Large intestine (tissue), 3 donors: ENCODE results near the gene UQCC3. TPM values are rescaled to one million over a fixed set of nuclear protein-coding genes. Genes with fewer than 3 reads are reported as not detected.
"Not testable (repeated sequence)": the region's sequence is repeated elsewhere in the genome, so short reads cannot be mapped to it uniquely, and the experiment has no call there.

Source experiments
- DNase-seq, 2 donors: peaks; one replicate each; pipeline versions ENCODE4 v3.0.0 to v3.0.0-alpha.2; 2013
- H3K27ac ChIP-seq: one replicate; pipeline ENCODE4 v1.5.1; 2013; ENCODE audit warnings: low read length
- H3K27me3 ChIP-seq: 2 replicates; pipeline ENCODE4 v1.6.1; 2013; ENCODE audit warnings: low read length; ENCODE audit not compliant: control insufficient read depth, insufficient read depth
- H3K36me3 ChIP-seq: 2 replicates; pipeline ENCODE4 v1.6.1; 2013; ENCODE audit warnings: low read length; ENCODE audit not compliant: control insufficient read depth, insufficient read depth
- H3K4me1 ChIP-seq: one replicate; pipeline ENCODE4 v1.6.1; 2013; ENCODE audit warnings: low read length; ENCODE audit not compliant: control insufficient read depth, insufficient read depth
- H3K4me3 ChIP-seq: one replicate; pipeline ENCODE4 v1.5.1; 2013; ENCODE audit warnings: low read length
- H3K9me3 ChIP-seq: one replicate; pipeline ENCODE4 v1.6.1; 2013; ENCODE audit warnings: mild to moderate bottlenecking, low read depth, low read length, moderate library complexity; ENCODE audit not compliant: control insufficient read depth
- WGBS: methylation state at CpG from one replicate; pipeline ENCODE4 v1.1.5; 2013; ENCODE audit warnings: low lambda C conversion rate; ENCODE audit not compliant: insufficient coverage; 5-methylcytosine and 5-hydroxymethylcytosine counted together
- polyA plus RNA-seq: library from polyadenylated mRNA; unstranded; fragments of 120-200 nt; gene quantifications from one replicate; pipeline ENCODE4 v1.2.1, GENCODE V29; 2013

UQCC3 gene
- polyA plus RNA-seq, 1 donor: 10.4 TPM

DNA sequence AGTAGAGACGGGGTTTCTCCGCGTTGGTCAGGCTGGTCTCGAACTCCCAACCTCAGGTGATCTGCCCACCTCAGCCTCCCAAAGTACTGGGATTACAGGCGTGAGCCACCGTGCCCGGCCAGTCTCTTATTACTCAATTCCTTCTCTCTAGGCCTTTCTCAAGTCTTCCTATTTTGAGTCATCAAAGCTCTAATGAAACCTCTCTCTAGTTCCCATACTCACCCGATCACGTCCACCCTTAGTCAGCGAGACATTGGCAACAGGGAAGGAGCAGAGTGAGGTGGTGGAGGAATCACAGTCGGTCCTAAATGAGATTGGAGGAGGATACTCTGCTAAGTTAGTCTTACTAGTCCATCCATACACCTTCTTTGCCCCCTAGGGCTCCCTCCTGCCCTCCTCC, 30.8 kb downstream of the UQCC3 start:
- Histone ChIP-seq H3K36me3 (peaks cover 11% of the 10 kb centered on the region), H3K27ac (no peak overlapping the region), H3K4me3 (no peak overlapping the region), H3K27me3 (no peaks in the 10 kb centered on the region), H3K9me3 (no peaks in the 10 kb centered on the region), H3K4me1 (peaks cover 19% of the 10 kb centered on the region)
- WGBS: no CpG with 5 or more reads among the region's 11 CpGs
- no peak for DNase-seq

DNA sequence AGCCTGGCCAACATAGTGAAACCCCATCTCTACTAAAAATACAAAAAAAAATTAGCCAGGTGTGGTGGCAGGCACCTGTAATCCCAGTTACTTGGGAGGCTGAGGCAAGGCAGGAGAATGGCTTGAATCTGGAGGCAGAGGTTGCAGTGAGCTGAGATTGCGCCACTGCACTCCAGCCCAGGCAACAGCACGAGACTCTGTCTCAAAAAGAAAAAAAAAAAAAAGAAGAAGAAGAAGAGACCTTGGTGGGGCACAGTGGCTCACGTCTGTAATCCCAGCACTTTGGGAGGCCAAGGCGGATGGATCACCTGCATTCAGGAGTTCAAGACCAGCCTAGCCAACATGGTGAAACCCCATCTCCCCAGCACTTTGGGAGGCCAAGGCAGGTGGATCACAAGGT, 32.4 kb downstream of the UQCC3 start:
- peaks cover 13% of the 10 kb centered on the region for H3K36me3 ChIP-seq
- H3K9me3 ChIP-seq, DNase-seq, H3K27me3 ChIP-seq, H3K27ac ChIP-seq, H3K4me3 ChIP-seq: not testable (repeated sequence)
- WGBS: no CpG with 5 or more reads among the region's 4 CpGs
- peaks cover 35% of the 10 kb centered on the region for H3K4me1 ChIP-seq

DNA sequence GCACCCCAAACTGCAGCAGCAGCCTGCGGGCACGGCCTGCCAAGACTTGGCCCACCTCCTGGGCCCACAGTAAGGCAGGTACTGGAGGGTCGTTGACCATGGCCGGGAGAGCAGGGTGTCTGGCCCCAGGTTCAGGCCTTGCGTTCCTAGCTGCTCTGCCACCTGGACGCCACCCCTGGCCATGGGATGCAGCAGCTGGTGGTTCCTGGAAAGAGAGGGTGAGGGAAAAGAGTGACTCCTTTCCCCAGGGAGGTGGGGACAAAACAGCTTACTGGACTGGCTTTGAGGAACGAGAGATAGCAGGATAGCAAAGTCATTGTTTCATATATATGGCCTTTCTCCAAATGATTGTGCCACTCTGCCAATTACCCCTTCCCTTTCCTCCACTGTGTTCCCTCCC, 33.9 kb downstream of the UQCC3 start:
- Histone ChIP-seq H3K4me1 (peaks cover 42% of the 10 kb centered on the region), H3K27me3 (no peaks in the 10 kb centered on the region), H3K4me3 (peak overlapping the region; percentile 90), H3K27ac (peak overlapping the region; percentile 81), H3K9me3 (no peaks in the 10 kb centered on the region), H3K36me3 (peaks cover 17% of the 10 kb centered on the region)
- WGBS: no CpG with 5 or more reads among the region's 7 CpGs
- DNase-seq: peak in 1 of 2 donors; percentile 37

DNA sequence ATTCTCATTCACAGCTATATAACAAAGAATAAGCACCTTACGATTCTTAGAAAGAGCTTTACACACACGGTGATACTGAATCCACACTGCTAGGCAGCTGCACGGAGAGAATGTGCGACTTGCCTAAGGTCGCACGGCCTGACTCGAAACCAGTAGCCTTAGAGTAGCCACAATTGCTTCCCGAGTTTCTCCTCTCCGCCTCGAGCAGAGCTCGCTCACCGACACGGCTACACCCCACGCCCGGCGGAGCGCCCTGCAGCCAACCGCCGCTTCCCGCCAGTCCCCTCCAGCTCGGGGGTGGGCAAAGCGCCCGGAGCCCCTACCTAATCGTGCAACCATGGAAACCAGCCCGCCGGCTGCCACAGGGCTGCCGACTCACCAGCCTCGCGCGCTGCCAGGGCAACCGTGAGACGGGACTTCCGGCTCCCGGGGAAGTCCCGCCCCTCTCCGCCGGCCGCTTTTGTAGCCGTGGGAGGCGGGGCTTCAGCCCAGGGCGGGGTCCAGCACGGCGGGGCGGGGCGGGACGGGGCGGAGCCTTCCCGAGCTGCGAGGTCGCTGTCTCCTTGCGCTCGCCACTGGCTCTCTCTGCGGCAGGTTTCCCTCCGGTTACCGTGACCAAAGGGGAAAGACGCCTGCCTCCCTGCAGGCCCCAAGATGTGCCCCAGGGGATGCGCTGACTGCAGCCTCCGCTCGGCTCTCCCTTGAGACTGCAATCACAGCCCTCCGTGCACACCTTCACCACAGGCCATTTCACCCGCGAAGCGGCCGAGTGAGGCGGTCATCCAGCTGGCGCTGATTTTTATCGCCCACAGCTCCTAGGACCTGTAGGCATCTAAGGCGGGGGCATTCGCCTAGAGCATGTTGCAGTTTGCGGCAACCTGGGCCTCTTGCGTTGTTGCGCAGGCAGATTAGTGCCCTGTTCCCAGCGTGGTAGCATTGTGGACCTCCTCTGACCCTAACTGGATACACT, 34.7 kb downstream of the UQCC3 start:
- Histone ChIP-seq H3K4me1 (peaks cover 44% of the 10 kb centered on the region), H3K27me3 (no peaks in the 10 kb centered on the region), H3K36me3 (peaks cover 20% of the 10 kb centered on the region)

DNA sequence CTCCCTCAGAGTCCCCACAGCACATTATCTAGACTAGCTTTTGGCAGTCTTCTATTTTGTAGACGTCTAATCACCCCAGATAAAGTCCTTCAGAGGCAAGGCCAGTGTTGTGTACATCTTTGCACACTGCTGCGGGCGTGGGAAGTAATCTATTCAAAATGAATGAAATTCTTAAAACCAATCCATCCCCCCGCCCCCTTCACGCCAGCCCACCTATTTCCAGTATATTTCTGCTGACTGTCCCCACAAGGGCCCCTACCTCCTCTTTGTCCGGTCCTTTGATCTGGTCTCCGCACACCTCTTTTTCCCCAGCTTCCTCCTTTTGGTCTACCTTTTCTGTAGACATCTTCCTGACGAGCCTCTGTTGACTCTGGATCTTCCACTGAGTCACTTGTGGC, 35.4 kb downstream of the UQCC3 start:
- Histone ChIP-seq H3K27me3 (no peaks in the 10 kb centered on the region), H3K4me3 (peak overlapping the region; percentile 55), H3K27ac (peak overlapping the region; percentile 74), H3K9me3 (no peaks in the 10 kb centered on the region), H3K4me1 (peaks cover 49% of the 10 kb centered on the region), H3K36me3 (peaks cover 20% of the 10 kb centered on the region)
- WGBS: no CpG with 5 or more reads among the region's 8 CpGs
- DNase-seq: no peak

More for the DNA sequence above, 34.7 kb downstream of the UQCC3 start:
- peak overlapping the region; percentile 90 for H3K4me3 ChIP-seq
- no peaks in the 10 kb centered on the region for H3K9me3 ChIP-seq
- H3K27ac ChIP-seq: peak overlapping the region; percentile 81
- peak; percentile 90 to 92 for DNase-seq
- WGBS: 0% methylated on average over 2 of the region's 73 CpGs

DNA sequence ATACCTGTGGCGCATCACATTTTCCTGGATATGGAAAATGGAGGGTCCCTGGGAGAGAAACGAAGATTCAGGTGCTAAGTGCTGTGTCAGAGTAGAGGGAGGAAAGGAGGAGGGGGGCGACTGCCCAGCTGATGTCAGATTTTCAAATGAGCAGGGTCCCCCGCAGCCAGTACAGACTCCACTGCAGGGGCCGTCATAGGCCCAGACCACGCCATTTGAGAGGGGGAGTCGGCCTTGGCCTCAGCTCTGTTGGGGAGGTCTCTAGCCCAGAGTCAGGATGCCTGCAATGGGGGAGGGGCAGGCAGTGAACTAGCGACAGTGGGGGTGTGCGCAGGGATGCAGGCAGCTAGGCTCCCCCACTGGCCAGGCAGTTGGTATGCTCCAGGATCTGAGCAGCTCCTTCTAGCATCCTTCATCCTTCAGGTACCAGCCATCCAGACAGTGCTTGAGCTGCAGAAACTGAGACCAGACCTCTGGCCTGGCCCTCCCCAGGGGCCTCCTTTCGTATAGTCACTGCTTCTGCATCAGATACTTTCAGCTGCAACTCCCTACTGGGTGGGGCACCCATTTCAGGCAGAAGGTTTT, 35.9 kb downstream of the UQCC3 start, which contains the start of the genes BSCL2 and GNG3:
Gene BSCL2, minus strand, starts transcription at position 148 of the 585 bp plus-strand sequence. CDS start 229 bp downstream, outside the sequence.
Gene GNG3, plus strand, starts transcription at position 400 of the 585 bp plus-strand sequence. CDS start 620 bp downstream, outside the sequence.
- no CpG with 5 or more reads among the region's 10 CpGs for WGBS
- Histone ChIP-seq H3K4me1 (peaks cover 54% of the 10 kb centered on the region), H3K27ac (peak within 1 kb of the TSS; percentile 85), H3K4me3 (peak within 1 kb of the TSS; percentile 55), H3K27me3 (no peaks in the 10 kb centered on the region), H3K36me3 (peaks cover 22% of the 10 kb centered on the region), H3K9me3 (no peaks in the 10 kb centered on the region)
- DNase-seq: peak in 1 of 2 donors; percentile 45

DNA sequence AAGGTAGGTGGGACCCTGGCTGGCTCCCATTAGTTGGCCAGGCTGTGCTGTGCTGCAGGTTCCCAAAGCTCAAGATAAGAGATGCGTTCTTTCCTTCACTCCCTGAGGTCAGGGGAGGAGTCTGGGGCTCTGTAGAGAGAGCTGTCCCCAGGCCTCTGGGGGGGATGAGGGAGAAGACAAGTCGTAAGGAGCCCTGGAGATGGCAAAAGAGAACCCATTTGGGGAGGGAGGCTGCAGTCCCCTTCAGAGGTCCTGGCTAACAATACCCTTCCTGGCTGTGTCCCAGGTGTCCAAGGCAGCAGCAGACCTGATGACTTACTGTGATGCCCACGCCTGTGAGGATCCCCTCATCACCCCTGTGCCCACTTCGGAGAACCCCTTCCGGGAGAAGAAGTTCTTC, 36.9 kb downstream of the UQCC3 start:
- Histone ChIP-seq H3K4me3 (peak overlapping the region; percentile 69), H3K36me3 (peaks cover 25% of the 10 kb centered on the region), H3K9me3 (no peaks in the 10 kb centered on the region), H3K27ac (peak overlapping the region; percentile 85), H3K27me3 (no peaks in the 10 kb centered on the region), H3K4me1 (peaks cover 62% of the 10 kb centered on the region)
- no peak for DNase-seq
- no CpG with 5 or more reads among the region's 5 CpGs for WGBS

DNA sequence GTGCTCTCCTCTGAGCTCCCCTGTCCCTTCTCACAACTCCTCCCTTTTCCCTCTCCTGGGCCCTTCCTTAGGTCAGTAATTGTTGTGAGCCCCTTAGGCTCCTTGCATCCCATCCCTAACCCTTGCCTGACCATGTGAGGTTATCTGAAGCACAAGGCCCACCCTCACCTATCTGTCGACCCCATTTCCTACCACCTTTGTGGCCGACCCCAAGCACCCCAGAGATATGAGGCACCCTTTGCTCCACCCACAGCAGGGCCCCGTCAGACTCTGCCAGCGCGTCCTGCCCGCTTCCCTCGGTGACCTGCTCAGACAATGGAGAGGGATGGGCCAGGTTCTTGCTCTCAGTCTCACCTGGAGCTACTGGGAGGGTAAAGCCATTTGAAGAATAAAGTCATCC, 37.3 kb downstream of the UQCC3 start:
- H3K27ac ChIP-seq: peak overlapping the region; percentile 85
- peak overlapping the region; percentile 69 for H3K4me3 ChIP-seq
- no peak for DNase-seq
- H3K27me3 ChIP-seq: no peaks in the 10 kb centered on the region
- H3K9me3 ChIP-seq: no peaks in the 10 kb centered on the region
- WGBS: no CpG with 5 or more reads among the region's 7 CpGs
- peaks cover 25% of the 10 kb centered on the region for H3K36me3 ChIP-seq
- H3K4me1 ChIP-seq: peaks cover 66% of the 10 kb centered on the region

DNA sequence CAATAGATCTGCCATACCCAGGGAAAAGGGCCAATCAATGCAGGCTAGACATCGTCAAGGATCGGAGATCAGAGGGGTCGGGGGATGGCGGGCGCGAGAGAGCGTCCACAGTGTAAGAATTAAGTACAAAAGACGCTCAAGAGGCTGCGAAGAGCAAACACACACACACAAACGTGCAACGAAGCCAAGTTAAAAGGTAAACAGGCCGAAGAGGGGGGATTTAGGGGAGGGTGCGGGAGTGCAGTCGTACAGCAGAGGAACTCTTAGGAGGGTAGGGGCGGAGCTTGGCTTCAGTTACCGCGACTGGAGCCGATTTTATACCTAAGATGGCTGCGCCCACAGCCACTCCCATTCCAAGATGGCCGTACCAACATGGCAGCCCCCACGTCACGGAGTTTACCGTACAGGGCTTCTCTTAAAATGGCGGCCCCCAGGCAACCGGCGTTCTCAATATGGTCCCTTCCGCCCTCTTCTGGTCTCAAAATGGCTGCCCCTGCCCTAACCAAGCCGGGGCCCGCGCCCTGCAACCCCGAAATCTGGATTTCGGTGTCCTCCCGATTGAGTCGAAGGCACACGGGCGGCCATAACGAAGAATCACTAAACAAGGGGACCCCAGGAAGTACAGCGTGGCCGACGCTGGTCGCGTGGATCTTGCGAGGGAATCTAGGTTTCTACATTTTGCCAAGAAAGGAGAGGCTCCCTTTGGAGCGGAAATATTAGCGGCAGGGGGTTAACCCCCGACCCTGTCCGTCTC, 38.0 kb downstream of the UQCC3 start:
- Histone ChIP-seq H3K4me1 (peaks cover 72% of the 10 kb centered on the region), H3K4me3 (peak overlapping the region; percentile 69), H3K9me3 (no peaks in the 10 kb centered on the region), H3K27ac (peak overlapping the region; percentile 85), H3K36me3 (peaks cover 29% of the 10 kb centered on the region), H3K27me3 (no peaks in the 10 kb centered on the region)
- DNase-seq: peak; percentile 98 to 99
- WGBS: no CpG with 5 or more reads among the region's 47 CpGs

DNA sequence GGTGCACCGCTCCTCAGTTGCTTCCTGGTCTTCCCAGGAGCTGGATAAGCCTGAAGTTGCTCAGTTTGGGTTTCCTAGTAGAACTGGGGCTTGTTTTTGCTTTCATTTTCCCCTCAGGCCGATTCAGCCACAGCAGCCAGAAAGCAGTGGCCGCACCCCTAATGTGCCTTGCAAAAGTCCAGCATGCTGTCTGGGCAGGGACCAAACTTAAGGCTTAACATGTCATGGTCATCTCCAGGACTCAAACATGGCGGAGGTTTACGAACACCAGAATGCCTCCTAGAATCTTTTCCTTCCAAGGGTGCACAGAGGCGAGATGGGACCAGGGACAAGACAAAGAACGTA, 38.5 kb downstream of the UQCC3 start:
- WGBS: no CpG with 5 or more reads among the region's 7 CpGs
- H3K4me3 ChIP-seq: peak overlapping the region; percentile 69
- DNase-seq: no peak
- peak overlapping the region; percentile 85 for H3K27ac ChIP-seq
- peaks cover 33% of the 10 kb centered on the region for H3K36me3 ChIP-seq
- peaks cover 72% of the 10 kb centered on the region for H3K4me1 ChIP-seq
- H3K9me3 ChIP-seq: no peaks in the 10 kb centered on the region
- H3K27me3 ChIP-seq: no peaks in the 10 kb centered on the region
